MM.1S (cell line): ENCODE results near the gene HIGD1B.

Experiments used
- DNase-seq: peaks from one replicate; pipeline ENCODE4 v3.0.0-alpha.2; 2015
- H2AFZ ChIP-seq: fragments of 300-600 bp; sonication (generic); 2 replicates; pipeline ENCODE4 v1.6.0; 2016; ENCODE audit warnings: antibody characterized with exemption, low read length
- H3F3A ChIP-seq: fragments of 300-600 bp; sonication (generic); 2 replicates; pipeline ENCODE4 v1.6.1; 2016; ENCODE audit warnings: mild to moderate bottlenecking, antibody characterized with exemption, low read length, moderate library complexity, mixed read lengths; ENCODE audit not compliant: insufficient read depth
- H3K27ac ChIP-seq: fragments of 300-600 bp; sonication (generic); 2 replicates; pipeline ENCODE4 v1.5.1; 2016; ENCODE audit warnings: mild to moderate bottlenecking, low read length
- H3K27me3 ChIP-seq: fragments of 300-600 bp; sonication (generic); replicated peaks from 2 replicates; pipeline ENCODE4 v1.6.0; 2016; ENCODE audit warnings: low read length; ENCODE audit not compliant: insufficient read depth
- H3K36me3 ChIP-seq: fragments of 300-600 bp; sonication (generic); replicated peaks from 2 replicates; pipeline ENCODE4 v1.6.1; 2016; ENCODE audit warnings: mild to moderate bottlenecking, low read length, mixed read lengths; ENCODE audit not compliant: insufficient read depth
- H3K4me1 ChIP-seq: fragments of 300-600 bp; sonication (generic); 2 replicates; pipeline ENCODE4 v1.6.1; 2016; ENCODE audit warnings: low read length, mixed read lengths
- H3K4me2 ChIP-seq: fragments of 300-600 bp; sonication (generic); 2 replicates; pipeline ENCODE4 v1.6.0; 2016; ENCODE audit warnings: low read depth, low read length
- H3K4me3 ChIP-seq: fragments of 300-600 bp; sonication (generic); 2 replicates; pipeline ENCODE4 v1.5.1; 2016; ENCODE audit warnings: low read length, mixed read lengths
- H3K79me2 ChIP-seq: fragments of 300-600 bp; sonication (generic); 2 replicates; pipeline ENCODE4 v1.6.1; 2016; ENCODE audit warnings: mixed run types, low read length, mixed read lengths
- H3K9ac ChIP-seq: fragments of 300-600 bp; sonication (generic); 2 replicates; pipeline ENCODE4 v1.6.1; 2016; ENCODE audit warnings: low read length, mixed read lengths
- H3K9me2 ChIP-seq: fragments of 300-600 bp; sonication (generic); replicated peaks from 2 replicates; pipeline ENCODE4 v1.6.1; 2016; ENCODE audit warnings: mild to moderate bottlenecking, low read length, mixed read lengths; ENCODE audit not compliant: insufficient read depth
- H3K9me3 ChIP-seq: fragments of 300-600 bp; sonication (generic); replicated peaks from 2 replicates; pipeline ENCODE4 v1.6.1; 2016; ENCODE audit warnings: mild to moderate bottlenecking, low read length, mixed read lengths; ENCODE audit not compliant: insufficient read depth
- H4K20me1 ChIP-seq: fragments of 300-600 bp; sonication (generic); 2 replicates; pipeline ENCODE4 v1.6.1; 2016; ENCODE audit warnings: mild to moderate bottlenecking, low read length, moderate library complexity, mixed read lengths; ENCODE audit not compliant: insufficient read depth
- CTCF ChIP-seq: fragments of 300-600 bp; sonication (generic); IDR thresholded peaks from 2 replicates; pipeline ENCODE4 v1.5.1; 2016; ENCODE audit warnings: antibody characterized with exemption, low read length, mixed read lengths
- EZH2 ChIP-seq: fragments of 300-600 bp; sonication (generic); optimal IDR thresholded peaks from 2 replicates; pipeline ENCODE3; 2017; ENCODE audit warnings: low read depth, mild to moderate bottlenecking, antibody characterized with exemption, low read length, mixed read lengths
- EZH2phosphoT487 ChIP-seq: fragments of 300-600 bp; sonication (generic); IDR thresholded peaks from 2 replicates; pipeline ENCODE4 v1.6.1; 2018; ENCODE audit warnings: antibody characterized with exemption, low read length

Gene HIGD1B

GRCh38 chr17:44847586-44847985 is at the start of gene HIGD1B:
Gene HIGD1B, plus strand, starts transcription at chr17:44847883. Its CDS starts 270 bp downstream, at chr17:44848153.
- Histone ChIP-seq H3K27me3 (no peaks in the 10 kb centered on the region), H3K9me2 (no peaks in the 10 kb centered on the region), H3K27ac (no peak within 1 kb of the TSS), H3K4me1 (no peaks in the 10 kb centered on the region), H3K4me2 (no peak within 1 kb of the TSS), H3K4me3 (no peak within 1 kb of the TSS), H4K20me1 (no peaks in the 10 kb centered on the region), H3K9me3 (no peaks in the 10 kb centered on the region), H3K9ac (no peak within 1 kb of the TSS), H3F3A (no peaks in the 10 kb centered on the region), H2AFZ (no peak within 1 kb of the TSS), H3K36me3 (no peaks in the 10 kb centered on the region), H3K79me2 (no peaks in the 10 kb centered on the region)
- TF ChIP-seq EZH2: no peak
- no peak for TF ChIP-seq CTCF
- no peak for TF ChIP-seq EZH2phosphoT487
- DNase-seq: no peak

DNA sequence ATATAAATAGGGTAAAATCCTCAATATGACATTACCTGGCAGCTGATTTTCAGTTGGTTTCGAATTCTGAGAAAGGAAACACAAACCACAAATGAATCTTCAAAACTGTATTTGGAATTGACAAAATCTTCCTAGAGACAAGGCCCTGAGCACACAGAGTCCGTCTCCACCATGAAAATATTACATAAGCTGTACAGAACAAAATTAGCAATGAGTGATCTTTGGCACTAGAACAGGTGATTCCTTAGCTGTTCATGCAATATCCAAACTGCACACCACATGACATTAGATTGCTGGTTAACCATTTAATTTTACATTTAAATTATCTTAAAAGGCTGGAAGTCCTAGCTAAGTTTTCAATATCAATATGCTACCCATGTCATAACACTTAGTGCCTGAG is 49.3 kb upstream of the HIGD1B start:
- no peak overlapping the region for H3K27ac ChIP-seq
- H3K79me2 ChIP-seq: no peaks in the 10 kb centered on the region
- no peak for DNase-seq
- H3K36me3 ChIP-seq: no peaks in the 10 kb centered on the region
- no peaks in the 10 kb centered on the region for H3K9me2 ChIP-seq
- H4K20me1 ChIP-seq: no peaks in the 10 kb centered on the region
- H3K27me3 ChIP-seq: no peaks in the 10 kb centered on the region
- H2AFZ ChIP-seq: no peak overlapping the region
- H3K4me1 ChIP-seq: peaks cover 8% of the 10 kb centered on the region; the same call in 1 of the 2 replicates
- no peaks in the 10 kb centered on the region for H3F3A ChIP-seq
- no peak overlapping the region for H3K4me2 ChIP-seq
- no peak overlapping the region for H3K9ac ChIP-seq
- TF ChIP-seq EZH2: no peak
- no peak for TF ChIP-seq CTCF
- no peak for TF ChIP-seq EZH2phosphoT487
- H3K9me3 ChIP-seq: no peaks in the 10 kb centered on the region
- H3K4me3 ChIP-seq: no peak overlapping the region

GRCh38 chr17:44801880-44802279 is 45.8 kb upstream of the HIGD1B start:
- Histone ChIP-seq H3K4me2 (no peak overlapping the region), H3F3A (peaks cover 3% of the 10 kb centered on the region; the same call in 1 of the 2 replicates), H3K27me3 (no peaks in the 10 kb centered on the region), H3K9ac (no peak overlapping the region), H3K4me3 (no peak overlapping the region), H3K27ac (no peak overlapping the region), H4K20me1 (no peaks in the 10 kb centered on the region), H3K79me2 (no peaks in the 10 kb centered on the region), H3K9me2 (no peaks in the 10 kb centered on the region), H3K4me1 (peaks cover 11% of the 10 kb centered on the region), H3K9me3 (no peaks in the 10 kb centered on the region), H3K36me3 (no peaks in the 10 kb centered on the region), H2AFZ (no peak overlapping the region)
- no peak for DNase-seq
- no peak for TF ChIP-seq CTCF
- TF ChIP-seq EZH2: no peak
- no peak for TF ChIP-seq EZH2phosphoT487
